AG09319 (cell line): ENCODE measurements around the gene ARHGEF19.
"Not testable (repeated sequence)": the region's sequence is repeated elsewhere in the genome, so short reads cannot be mapped to it uniquely, and the experiment has no call there.

Experiments
- DNase-seq: peaks from one replicate; pipeline ENCODE4 v3.0.0-alpha.2; 2010; ENCODE audit warnings: low read depth; ENCODE audit errors: extremely low read depth
- CTCF ChIP-seq: IDR thresholded peaks from 2 replicates; pipeline ENCODE4 v1.5.1; 2011; ENCODE audit warnings: low read depth, mild to moderate bottlenecking, inconsistent platforms, low read length, moderate library complexity

Gene ARHGEF19

GRCh38 chr1:16230744-16231143 lies 18.3 kb upstream of the ARHGEF19 start:
- no peak for DNase-seq
- no peak for TF ChIP-seq CTCF

GRCh38 chr1:16229976-16230740 lies 17.7 kb upstream of the ARHGEF19 start:
- TF ChIP-seq CTCF: no peak
- DNase-seq: no peak

- TF ChIP-seq CTCF: no peak
- DNase-seq: no peak
These were observed 14.2 kb upstream of the ARHGEF19 start for GRCh38 chr1:16226490-16227179.

GRCh38 chr1:16226129-16226489 lies 13.7 kb upstream of the ARHGEF19 start:
- TF ChIP-seq CTCF: no peak
- no peak for DNase-seq

- DNase-seq: no peak
- TF ChIP-seq CTCF: no peak
These were observed 12.0 kb upstream of the ARHGEF19 start for GRCh38 chr1:16224472-16224871.

- DNase-seq: not testable (repeated sequence)
These were observed 10.3 kb upstream of the ARHGEF19 start for GRCh38 chr1:16222716-16223115.

GRCh38 chr1:16221499-16221898 lies 9.0 kb upstream of the ARHGEF19 start:
- DNase-seq: no peak
- TF ChIP-seq CTCF: no peak
